HepG2 (cell line): ENCODE measurements around the gene ARID5B. TPM values are rescaled to one million over a fixed set of nuclear protein-coding genes. Genes with fewer than 3 reads are reported as not detected.
A peak's percentile ranks its signal among the peaks of the same experiment; 100 is the strongest.

Experiments
- EP300 ChIP-seq, 3 experiments: sonication (generic) in 1 of 3; formaldehyde crosslinking in 1 of 3; IDR thresholded peaks; 2 replicates each; pipeline versions ENCODE4 v1.5.1 to v1.6.1; 2011 to 2020; ENCODE audit warnings: low read depth in 2 of 3, low read length in 2 of 3, borderline replicate concordance in 1 of 3, improper control_type of control experiment in 1 of 3, mild to moderate bottlenecking in 1 of 3, missing genetic modification reagents in 1 of 3, moderate library complexity in 1 of 3
- FOXA1 ChIP-seq, 2 experiments: fragments of 450-650 bp in 1 of 2; sonication (generic) in 1 of 2; formaldehyde crosslinking in 1 of 2; IDR thresholded peaks; 2 replicates each; pipeline versions ENCODE4 v1.4.0 to v1.6.1; 2016 to 2020; ENCODE audit warnings: missing genetic modification reagents in 1 of 2
- FOXA3 ChIP-seq: IDR thresholded peaks from 2 replicates; pipeline ENCODE4 v1.6.1; 2016; ENCODE audit warnings: missing genetic modification reagents, missing compliant biosample characterization
- FOXP4 ChIP-seq: sonication (generic); formaldehyde crosslinking; IDR thresholded peaks from 2 replicates; pipeline ENCODE4 v1.4.0; 2020; ENCODE audit warnings: missing genetic modification reagents
- HNF1A ChIP-seq, 2 experiments: sonication (generic) in 1 of 2; formaldehyde crosslinking in 1 of 2; IDR thresholded peaks; 2 replicates each; pipeline versions ENCODE4 v1.4.0 to v1.6.1; 2016 to 2020; ENCODE audit warnings: borderline replicate concordance in 1 of 2, low read depth in 1 of 2, mild to moderate bottlenecking in 1 of 2, missing genetic modification reagents in 1 of 2
- MBD4 ChIP-seq: IDR thresholded peaks from 2 replicates; pipeline ENCODE4 v1.6.1; 2012; ENCODE audit warnings: low read length, inconsistent platforms, borderline replicate concordance
- MED13 ChIP-seq: sonication (generic); formaldehyde crosslinking; IDR thresholded peaks from 2 replicates; pipeline ENCODE4 v1.5.0; 2020; ENCODE audit warnings: missing genetic modification reagents
- NAIF1 ChIP-seq: sonication (generic); formaldehyde crosslinking; IDR thresholded peaks from 2 replicates; pipeline ENCODE4 v1.5.0; 2020; ENCODE audit warnings: mild to moderate bottlenecking, missing genetic modification reagents, borderline replicate concordance
- POGZ ChIP-seq: sonication (generic); formaldehyde crosslinking; IDR thresholded peaks from 2 replicates; pipeline ENCODE4 v1.4.0; 2020; ENCODE audit warnings: mild to moderate bottlenecking, missing genetic modification reagents
- POLR2A ChIP-seq, 2 experiments: IDR thresholded peaks; 2 replicates each; pipeline ENCODE4 v1.6.1; 2011; ENCODE audit warnings: low read depth in 2 of 2, low read length in 2 of 2, mild to moderate bottlenecking in 1 of 2, moderate library complexity in 1 of 2; ENCODE audit not compliant: insufficient read depth in 1 of 2
- POLR2G ChIP-seq: fragments of 200-400 bp; formaldehyde crosslinking; IDR thresholded peaks from 2 replicates; pipeline ENCODE4 v1.6.1; 2018; ENCODE audit warnings: mild to moderate bottlenecking, low read depth, low read length, moderate library complexity
- ZBTB7B ChIP-seq: sonication (generic); formaldehyde crosslinking; IDR thresholded peaks from 2 replicates; pipeline ENCODE4 v1.4.0; 2020; ENCODE audit warnings: missing genetic modification reagents
- ZMYM2 ChIP-seq: sonication (generic); formaldehyde crosslinking; IDR thresholded peaks from 2 replicates; pipeline ENCODE4 v1.8.0; 2022; ENCODE audit warnings: mild to moderate bottlenecking, missing genetic modification reagents
- ZMYM3 ChIP-seq: sonication (generic); formaldehyde crosslinking; IDR thresholded peaks from 2 replicates; pipeline ENCODE4 v1.5.1; 2020; ENCODE audit warnings: mild to moderate bottlenecking, missing genetic modification reagents
- ZMYM4 ChIP-seq: sonication (generic); formaldehyde crosslinking; IDR thresholded peaks from 2 replicates; pipeline ENCODE4 v1.8.1; 2023; ENCODE audit warnings: mild to moderate bottlenecking, missing genetic modification reagents
- ZNF12 ChIP-seq: sonication (generic); formaldehyde crosslinking; IDR thresholded peaks from 2 replicates; pipeline ENCODE4 v1.5.0; 2020; ENCODE audit warnings: missing genetic modification reagents
- ZNF235 ChIP-seq: sonication (generic); formaldehyde crosslinking; IDR thresholded peaks from 2 replicates; pipeline ENCODE4 v1.8.1; 2023; ENCODE audit warnings: mild to moderate bottlenecking, missing genetic modification reagents, borderline replicate concordance
- ZNF574 ChIP-seq: sonication (generic); formaldehyde crosslinking; IDR thresholded peaks from 2 replicates; pipeline ENCODE4 v1.4.0; 2020; ENCODE audit warnings: missing genetic modification reagents
- ZNF878 ChIP-seq: sonication (generic); formaldehyde crosslinking; IDR thresholded peaks from 2 replicates; pipeline ENCODE4 v1.8.1; 2023; ENCODE audit warnings: mild to moderate bottlenecking, missing genetic modification reagents, moderate library complexity
- polyA plus RNA-seq, 8 experiments: library from polyadenylated mRNA; depleted of rRNA in 3 of 8; stranded (reverse) in 7 of 8; unstranded in 1 of 8; fragments of >200 nt; fragmentation: Illumina TruSeq in 4 of 8; extraction: Trizol in 4 of 8; gene quantifications; 2 replicates each; pipeline versions ENCODE4 v1.2.1 to v1.2.3, GENCODE V29; 2011 to 2016; ENCODE audit warnings: low read depth in 4 of 8, missing spikeins in 1 of 8, mixed read lengths in 1 of 8; ENCODE audit not compliant: insufficient read depth in 1 of 8
- total RNA-seq, 5 experiments: library from RNA; depleted of rRNA; stranded (reverse); fragments of >200 nt; fragmentation: Illumina TruSeq; extraction: Trizol; gene quantifications; 2 replicates each; pipeline ENCODE4 v1.2.3, GENCODE V29; 2016; ENCODE audit warnings: low read depth in 1 of 5

The ARID5B gene
- total and polyA plus RNA-seq, 2 of the 13 experiments (the other 11 are each of a cell fraction or from before 2014, with no cell fraction given) = 6.2 to 21.1 TPM

- TF ChIP-seq FOXP4 (CRISPR knock-in tag) (0 out of 2 replicates have a peak, but pooled peaks have one; percentile 11), ZMYM4 (CRISPR knock-in tag) (peak; percentile 41; the same call in 1 of the 2 replicates), ZMYM2 (CRISPR knock-in tag) (0 out of 2 replicates have a peak, but pooled peaks have one; percentile 32), NAIF1 (CRISPR knock-in tag) (no peak), POLR2G (peak; percentile 43), ZMYM3 (CRISPR knock-in tag) (peak; percentile 59; the same call in 1 of the 2 replicates), ZNF878 (CRISPR knock-in tag) (peak; percentile 17; the same call in 1 of the 2 replicates), HNF1A (IDR thresholded peaks at IDR 0.05; ENCODE audit: low read depth) (0 out of 2 replicates have a peak, but pooled peaks have one; percentile 40), HNF1A (CRISPR knock-in tag; IDR thresholded peaks at IDR 0.05; ENCODE audit: borderline replicate concordance) (no peak), ZBTB7B (CRISPR knock-in tag) (0 out of 2 replicates have a peak, but pooled peaks have one; percentile 11), EP300 (IDR thresholded peaks at IDR 0.05; ENCODE audit: low read depth in 2 of 2, low read length in 2 of 2) (0 out of 4 replicates have a peak, but pooled peaks of 1 of the 2 experiments have one; percentile 15), EP300 (CRISPR knock-in tag; IDR thresholded peaks at IDR 0.05; ENCODE audit: borderline replicate concordance) (no peak), ZNF12 (CRISPR knock-in tag) (0 out of 2 replicates have a peak, but pooled peaks have one; percentile 5), POGZ (CRISPR knock-in tag) (0 out of 2 replicates have a peak, but pooled peaks have one; percentile 38), FOXA3 (peak; percentile 89), POLR2A (IDR thresholded peaks at IDR 0.05; ENCODE audit: insufficient read depth in 1 of 2, low read depth in 2 of 2, low read length in 2 of 2) (0 out of 4 replicates have a peak, but pooled peaks of 1 of the 2 experiments have one; percentile 28), MED13 (CRISPR knock-in tag) (no peak), MBD4 (0 out of 2 replicates have a peak, but pooled peaks have one; percentile 40), ZNF574 (CRISPR knock-in tag) (peak; percentile 49; the same call in 1 of the 2 replicates), ZNF235 (no peak), FOXA1 (IDR thresholded peaks at IDR 0.05) (peak; percentile 61), FOXA1 (CRISPR knock-in tag; IDR thresholded peaks at IDR 0.05) (peak; percentile 84)
Measured at GRCh38 chr10:61964059-61964709, 62.7 kb downstream of the ARID5B start (continued).
